Fibroblast of pulmonary artery (primary cell): ENCODE results near the gene ECI1.

Source experiments
- DNase-seq: peaks from one replicate; pipeline ENCODE4 v3.0.0-alpha.2; 2010; ENCODE audit warnings: low read depth
- H3K4me3 ChIP-seq: replicated peaks from 2 replicates; pipeline ENCODE4 v1.5.1; 2011; ENCODE audit warnings: low read depth, mild to moderate bottlenecking, control low read depth, low read length, moderate library complexity
- CTCF ChIP-seq: IDR thresholded peaks from 2 replicates; pipeline ENCODE4 v1.5.1; 2011; ENCODE audit warnings: mild to moderate bottlenecking, control low read depth, low read length, inconsistent platforms; ENCODE audit errors: missing control alignments

ECI1 gene

GRCh38 chr16:2208308-2208707, 43.1 kb downstream of the ECI1 start:
- TF ChIP-seq CTCF = no peak
- no peak overlapping the region for H3K4me3 ChIP-seq
- no peak for DNase-seq

GRCh38 chr16:2207872-2208271, 43.5 kb downstream of the ECI1 start:
- TF ChIP-seq CTCF = no peak
- no peak for DNase-seq
- H3K4me3 ChIP-seq = no peak overlapping the region

DNA sequence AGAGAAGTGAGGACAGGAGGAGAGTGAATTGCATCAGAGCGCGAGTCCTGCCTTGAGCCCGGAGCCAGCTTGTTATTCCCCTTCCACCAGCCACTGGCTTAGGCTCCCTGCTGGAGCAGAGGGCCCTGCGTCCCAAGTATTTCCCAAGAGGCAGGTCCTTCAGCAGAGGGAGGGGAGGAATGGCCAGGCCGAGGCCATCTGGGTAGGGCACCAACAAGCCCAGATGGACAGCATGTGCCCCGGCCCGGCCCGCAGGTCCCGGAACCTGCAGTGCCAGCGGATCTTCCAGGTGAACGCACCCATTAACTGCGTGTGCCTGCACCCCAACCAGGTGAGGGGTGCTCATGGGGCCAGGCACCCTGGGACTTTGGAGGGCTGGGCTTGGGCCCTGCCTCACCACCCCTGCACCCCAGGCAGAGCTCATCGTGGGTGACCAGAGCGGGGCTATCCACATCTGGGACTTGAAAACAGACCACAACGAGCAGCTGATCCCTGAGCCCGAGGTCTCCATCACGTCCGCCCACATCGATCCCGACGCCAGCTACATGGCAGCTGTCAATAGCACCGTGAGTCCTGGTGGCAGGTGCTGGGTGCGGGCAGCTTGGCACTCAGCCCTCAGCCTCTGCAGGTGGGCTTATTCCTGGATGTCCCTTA, 44.5 kb downstream of the ECI1 start:
- TF ChIP-seq CTCF = no peak
- no peak for DNase-seq
- no peak overlapping the region for H3K4me3 ChIP-seq

DNA sequence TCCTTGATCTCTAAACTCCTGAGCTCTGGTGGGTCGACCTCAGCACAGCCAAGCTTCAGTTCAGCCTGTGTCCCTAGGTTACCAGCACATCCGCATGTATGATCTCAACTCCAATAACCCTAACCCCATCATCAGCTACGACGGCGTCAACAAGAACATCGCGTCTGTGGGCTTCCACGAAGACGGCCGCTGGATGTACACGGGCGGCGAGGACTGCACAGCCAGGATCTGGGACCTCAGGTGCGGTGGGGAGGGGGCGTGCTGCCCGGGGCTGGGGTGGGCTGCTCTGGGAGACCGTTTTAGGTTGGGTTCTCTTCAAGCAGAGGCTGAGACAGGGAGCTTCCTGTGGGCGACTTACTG, 45.0 kb downstream of the ECI1 start:
- DNase-seq = no peak
- TF ChIP-seq CTCF = no peak
- H3K4me3 ChIP-seq = peak overlapping the region; percentile 88

- no peak for DNase-seq
- peak overlapping the region; percentile 88 for H3K4me3 ChIP-seq
- no peak for TF ChIP-seq CTCF
Observed at GRCh38 chr16:2205967-2206313, 45.4 kb downstream of the ECI1 start.

GRCh38 chr16:2205104-2205966, 46.1 kb downstream of the ECI1 start, which contains the start of gene MLST8:
TSS of gene MLST8 (plus strand) at chr16:2205454. CDS start at chr16:2206086, 632 bp downstream.
- DNase-seq = peak; percentile 88
- peak within 1 kb of the TSS; percentile 88 for H3K4me3 ChIP-seq
- no peak for TF ChIP-seq CTCF
